Natural killer cell (primary cell): Measurements from ENCODE around the gene CD79A. TPM values are rescaled to one million over a fixed set of nuclear protein-coding genes. Genes with fewer than 3 reads are reported as not detected.
"Not testable (repeated sequence)": the region's sequence is repeated elsewhere in the genome, so short reads cannot be mapped to it uniquely, and the experiment has no call there.

Experiments used
- ATAC-seq, 3 donors: fragments of 150-1000 bp in 2 of 3; fragments of 200-7000 bp in 1 of 3; cut with Tn5 transposase; 1 replicate in 1 of 3; 2 replicates in 2 of 3; pipeline ENCODE4 v1.10.0; 2021; ENCODE audit warnings: mild to moderate bottlenecking in 2 of 3, moderate library complexity in 2 of 3
- DNase-seq, 2 donors: peaks; one replicate each; pipeline versions ENCODE4 v3.0.0 to v3.0.0-alpha.2; 2013 to 2021; ENCODE audit warnings: mixed read lengths in 1 of 2
- H3K27ac ChIP-seq: one replicate; pipeline ENCODE4 v1.5.1; 2013; ENCODE audit warnings: mild to moderate bottlenecking, low read length
- H3K27me3 ChIP-seq: one replicate; pipeline ENCODE4 v1.6.1; 2013; ENCODE audit warnings: low read length; ENCODE audit not compliant: control insufficient read depth, insufficient read depth
- H3K36me3 ChIP-seq: one replicate; pipeline ENCODE4 v1.6.1; 2013; ENCODE audit warnings: low read length; ENCODE audit not compliant: control insufficient read depth, insufficient read depth
- H3K4me1 ChIP-seq: one replicate; pipeline ENCODE4 v1.6.1; 2013; ENCODE audit warnings: low read length; ENCODE audit not compliant: control insufficient read depth, insufficient read depth
- H3K4me3 ChIP-seq: one replicate; pipeline ENCODE4 v1.5.1; 2013; ENCODE audit warnings: low read length
- H3K9me3 ChIP-seq: one replicate; pipeline ENCODE4 v1.6.1; 2013; ENCODE audit warnings: low read length; ENCODE audit not compliant: control insufficient read depth, insufficient read depth
- H3K27ac Mint-ChIP-seq, 2 donors: one replicate each; pipeline ENCODE4 v1.8.0; 2022; ENCODE audit warnings: mild to moderate bottlenecking in 2 of 2, mixed read lengths in 2 of 2, moderate library complexity in 1 of 2
- H3K27me3 Mint-ChIP-seq, 2 donors: one replicate each; pipeline ENCODE4 v1.8.0; 2022; ENCODE audit warnings: low read depth in 2 of 2, mixed read lengths in 2 of 2
- H3K36me3 Mint-ChIP-seq: one replicate; pipeline ENCODE4 v1.8.0; 2022; ENCODE audit warnings: mixed read lengths
- H3K4me1 Mint-ChIP-seq, 2 donors: one replicate each; pipeline ENCODE4 v1.8.0; 2022; ENCODE audit warnings: mixed read lengths in 2 of 2
- H3K4me3 Mint-ChIP-seq: one replicate; pipeline ENCODE4 v1.8.0; 2022; ENCODE audit warnings: mild to moderate bottlenecking, moderate library complexity, mixed read lengths
- H3K9me3 Mint-ChIP-seq, 2 donors: one replicate each; pipeline ENCODE4 v1.8.0; 2022; ENCODE audit warnings: mixed read lengths in 2 of 2
- CTCF ChIP-seq: fragments of 200-600 bp; IDR thresholded peaks from one replicate; pipeline ENCODE4 v1.8.0; 2022; ENCODE audit warnings: antibody characterized with exemption
- WGBS: methylation state at CpG from one replicate; pipeline ENCODE4 v1.1.7; 2013; ENCODE audit warnings: missing lambda C conversion rate; ENCODE audit not compliant: insufficient coverage; 5-methylcytosine and 5-hydroxymethylcytosine counted together
- intact Hi-C: fragments of 100-400 bp; cut with micrococcal nuclease; formaldehyde crosslinking; loops from one replicate; pipeline ENCODE4 v1.14.2; 2022
- total RNA-seq, 4 donors: library from RNA; stranded (reverse); fragments of 120-200 nt in 1 of 4; gene quantifications; one replicate each; pipeline versions ENCODE4 v1.2.3 to v1.2.4, GENCODE V29; 2013 to 2022

CD79A gene
- total RNA-seq, 3 donors from 2014 or later (not counting 1 experiment from before 2014, with no cell fraction given), result 5.6 to 35.5 (median 6.0) TPM

- Histone ChIP-seq H3K27me3 (no peaks in the 10 kb centered on the region), H3K4me3 (no peak overlapping the region), H3K36me3 (peaks cover 27% of the 10 kb centered on the region), H3K27ac (peak overlapping the region; percentile 79), H3K4me1 (peaks cover 88% of the 10 kb centered on the region), H3K9me3 (no peaks in the 10 kb centered on the region)
- TF ChIP-seq CTCF, result no peak
- H3K27me3 Mint-ChIP-seq, result no peaks in the 10 kb centered on the region
- H3K4me1 Mint-ChIP-seq, result peaks cover 36 to 57% of the 10 kb centered on the region in 2 donors
- no peaks in the 10 kb centered on the region for H3K9me3 Mint-ChIP-seq
- peak; percentile 46 to 62 (median 58) for ATAC-seq
- intact Hi-C loops, result loop anchor here (1.0 kb wide), 1 partner anchor 11 kb away; the partner anchor contains the start of gene RPS19
- H3K36me3 Mint-ChIP-seq, result no peaks in the 10 kb centered on the region
- H3K4me3 Mint-ChIP-seq, result peak overlapping the region; percentile 85
- H3K27ac Mint-ChIP-seq, result peak overlapping the region; percentile 95 to 97
- DNase-seq, result peak; percentile 60 to 87
- WGBS, result 7% methylated on average over 16 of the region's 16 CpGs
These were observed 5.3 kb upstream of the CD79A start for GRCh38 chr19:41871573-41872383.

GRCh38 chr19:41872384-41872774 lies 4.7 kb upstream of the CD79A start:
- Mint-ChIP-seq H3K4me3 (peak overlapping the region; percentile 50), H3K27me3 (no peaks in the 10 kb centered on the region), H3K4me1 (peaks cover 36 to 63% of the 10 kb centered on the region in 2 donors), H3K27ac (peak overlapping the region; percentile 95 to 97), H3K36me3 (no peaks in the 10 kb centered on the region), H3K9me3 (no peaks in the 10 kb centered on the region)
- intact Hi-C loops, result no loop called here
- Histone ChIP-seq H3K27me3 (no peaks in the 10 kb centered on the region), H3K9me3 (no peaks in the 10 kb centered on the region), H3K4me3 (no peak overlapping the region), H3K27ac (peak overlapping the region; percentile 79), H3K36me3 (peaks cover 27% of the 10 kb centered on the region), H3K4me1 (peaks cover 94% of the 10 kb centered on the region)
- ATAC-seq (no peak), DNase-seq (peak in 1 of 2 donors; percentile 20)
- TF ChIP-seq CTCF, result no peak
- 76% methylated on average over 12 of the region's 12 CpGs for WGBS

GRCh38 chr19:41872775-41873647 lies 4.1 kb upstream of the CD79A start:
- Histone ChIP-seq H3K36me3 (peaks cover 26% of the 10 kb centered on the region), H3K9me3 (no peaks in the 10 kb centered on the region), H3K4me1 (peaks cover 100% of the 10 kb centered on the region), H3K27me3 (no peaks in the 10 kb centered on the region), H3K4me3 (no peak overlapping the region), H3K27ac (peak overlapping the region; percentile 79)
- DNase-seq, result peak; percentile 68 to 81
- peak in 1 of 3 donors; percentile 19 for ATAC-seq
- H3K27me3 Mint-ChIP-seq, result no peaks in the 10 kb centered on the region
- 45% methylated on average over 18 of the region's 18 CpGs for WGBS
- H3K9me3 Mint-ChIP-seq, result no peaks in the 10 kb centered on the region
- peak overlapping the region; percentile 95 to 97 for H3K27ac Mint-ChIP-seq
- TF ChIP-seq CTCF, result peak; percentile 82
- peak overlapping the region; percentile 76 for H3K4me3 Mint-ChIP-seq
- intact Hi-C loops, result loop anchor here (1.0 kb wide), 3 partner anchors 14 to 78 kb away; no protein-coding TSS in a partner anchor
- no peaks in the 10 kb centered on the region for H3K36me3 Mint-ChIP-seq
- peaks cover 39 to 64% of the 10 kb centered on the region in 2 donors for H3K4me1 Mint-ChIP-seq

- DNase-seq, H3K27me3 ChIP-seq, H3K9me3 ChIP-seq, H3K36me3 Mint-ChIP-seq, H3K9me3 Mint-ChIP-seq, H3K36me3 ChIP-seq, H3K27me3 Mint-ChIP-seq, H3K4me3 ChIP-seq, ATAC-seq: not testable (repeated sequence)
- intact Hi-C loops, result loop anchor here (1.0 kb wide), 1 partner anchor 69 kb away; no protein-coding TSS in a partner anchor
- Histone ChIP-seq H3K4me1 (peaks cover 96% of the 10 kb centered on the region), H3K27ac (peak overlapping the region; percentile 98)
- 34% methylated on average over 3 of the region's 3 CpGs for WGBS
- Mint-ChIP-seq H3K4me1 (peaks cover 37 to 80% of the 10 kb centered on the region in 2 donors), H3K4me3 (peak overlapping the region; percentile 77), H3K27ac (peak overlapping the region; percentile 95 to 97)
These were observed 1.1 kb upstream of the CD79A start for GRCh38 chr19:41875973-41876372.
